ENCODE data around the gene KRTAP12-4. TPM values are rescaled to one million over a fixed set of nuclear protein-coding genes. Genes with fewer than 3 reads are reported as not detected.

KRTAP12-4 gene
- total RNA-seq, 1 donor: not detected

- no peak within 1 kb of the TSS for H2AFZ ChIP-seq (ENCODE audit: low read length)
- H3K27me3 ChIP-seq (ENCODE audit: insufficient read depth, low read length): no peaks in the 10 kb centered on the region
- H3K27ac ChIP-seq (ENCODE audit: low read depth, low read length): no peak within 1 kb of the TSS
- H3K79me2 ChIP-seq (ENCODE audit: insufficient read depth, low read length): no peaks in the 10 kb centered on the region
- no peak for TF ChIP-seq CTCF (IDR thresholded peaks at IDR 0.05; ENCODE audit: extremely low read depth, low read depth, low read length)
- no peak within 1 kb of the TSS for H3K4me2 ChIP-seq (ENCODE audit: insufficient read depth, low read length)
- H3K9me3 ChIP-seq (ENCODE audit: low read depth, low read length): no peaks in the 10 kb centered on the region
- no peak within 1 kb of the TSS for H3K4me3 ChIP-seq (ENCODE audit: insufficient read depth, low read length)
- no peaks in the 10 kb centered on the region for H4K20me1 ChIP-seq (ENCODE audit: insufficient read depth, low read length)
- no peaks in the 10 kb centered on the region for H3K4me1 ChIP-seq (ENCODE audit: insufficient read depth, low read length)
- no peak for DNase-seq (ENCODE audit: insufficient read length, low spot score, missing footprints)
- no peaks in the 10 kb centered on the region for H3K36me3 ChIP-seq (ENCODE audit: insufficient read depth, low read length)
Observed at GRCh38 chr21:44637018-44637850, 17.2 kb downstream of the KRTAP12-4 start, which contains the start of gene KRTAP10-10. KRTAP10-10 (plus strand) TSS chr21:44637356; CDS start chr21:44637418, 62 bp downstream.

- no peak for TF ChIP-seq CTCF (IDR thresholded peaks at IDR 0.05; ENCODE audit: extremely low read depth, low read depth, low read length)
- no peak overlapping the region for H2AFZ ChIP-seq (ENCODE audit: low read length)
Observed at GRCh38 chr21:44636209-44637017, 18.0 kb downstream of the KRTAP12-4 start.

GRCh38 chr21:44632067-44632466 is 22.4 kb downstream of the KRTAP12-4 start:
- DNase-seq (ENCODE audit: insufficient read length, low spot score, missing footprints): no peak
- Histone ChIP-seq H3K4me2 (ENCODE audit: insufficient read depth, low read length) (no peak overlapping the region), H3K9me3 (ENCODE audit: low read depth, low read length) (no peaks in the 10 kb centered on the region), H3K27me3 (ENCODE audit: insufficient read depth, low read length) (no peaks in the 10 kb centered on the region), H4K20me1 (ENCODE audit: insufficient read depth, low read length) (no peaks in the 10 kb centered on the region), H3K4me3 (ENCODE audit: insufficient read depth, low read length) (no peak overlapping the region), H2AFZ (ENCODE audit: low read length) (no peak overlapping the region), H3K4me1 (ENCODE audit: insufficient read depth, low read length) (no peaks in the 10 kb centered on the region), H3K36me3 (ENCODE audit: insufficient read depth, low read length) (no peaks in the 10 kb centered on the region), H3K79me2 (ENCODE audit: insufficient read depth, low read length) (no peaks in the 10 kb centered on the region), H3K27ac (ENCODE audit: low read depth, low read length) (no peak overlapping the region)
- TF ChIP-seq CTCF (IDR thresholded peaks at IDR 0.05; ENCODE audit: extremely low read depth, low read depth, low read length): no peak

More at GRCh38 chr21:44636209-44637017, 18.0 kb downstream of the KRTAP12-4 start:
- Histone ChIP-seq H3K36me3 (ENCODE audit: insufficient read depth, low read length) (no peaks in the 10 kb centered on the region), H3K4me2 (ENCODE audit: insufficient read depth, low read length) (no peak overlapping the region), H3K4me3 (ENCODE audit: insufficient read depth, low read length) (no peak overlapping the region), H3K4me1 (ENCODE audit: insufficient read depth, low read length) (no peaks in the 10 kb centered on the region), H3K9me3 (ENCODE audit: low read depth, low read length) (no peaks in the 10 kb centered on the region), H3K27me3 (ENCODE audit: insufficient read depth, low read length) (no peaks in the 10 kb centered on the region), H3K27ac (ENCODE audit: low read depth, low read length) (no peak overlapping the region), H3K79me2 (ENCODE audit: insufficient read depth, low read length) (no peaks in the 10 kb centered on the region), H4K20me1 (ENCODE audit: insufficient read depth, low read length) (no peaks in the 10 kb centered on the region)
- no peak for DNase-seq (ENCODE audit: insufficient read length, low spot score, missing footprints)

- no peaks in the 10 kb centered on the region for H3K36me3 ChIP-seq (ENCODE audit: insufficient read depth, low read length)
Observed at GRCh38 chr21:44630440-44630839, 24.0 kb downstream of the KRTAP12-4 start.

More at GRCh38 chr21:44630440-44630839, 24.0 kb downstream of the KRTAP12-4 start:
- Histone ChIP-seq H3K4me2 (ENCODE audit: insufficient read depth, low read length) (no peak overlapping the region), H3K27me3 (ENCODE audit: insufficient read depth, low read length) (no peaks in the 10 kb centered on the region), H3K4me3 (ENCODE audit: insufficient read depth, low read length) (no peak overlapping the region), H3K4me1 (ENCODE audit: insufficient read depth, low read length) (no peaks in the 10 kb centered on the region), H3K9me3 (ENCODE audit: low read depth, low read length) (no peaks in the 10 kb centered on the region), H2AFZ (ENCODE audit: low read length) (no peak overlapping the region), H4K20me1 (ENCODE audit: insufficient read depth, low read length) (no peaks in the 10 kb centered on the region), H3K27ac (ENCODE audit: low read depth, low read length) (no peak overlapping the region), H3K79me2 (ENCODE audit: insufficient read depth, low read length) (no peaks in the 10 kb centered on the region)
- no peak for DNase-seq (ENCODE audit: insufficient read length, low spot score, missing footprints)
- TF ChIP-seq CTCF (IDR thresholded peaks at IDR 0.05; ENCODE audit: extremely low read depth, low read depth, low read length): no peak
